GM23338 (cell line): Measurements from ENCODE around the gene OTUD1. TPM values are rescaled to one million over a fixed set of nuclear protein-coding genes. Genes with fewer than 3 reads are reported as not detected.

Experiments used
- ATAC-seq: fragments of 200-7000 bp; cut with Tn5 transposase; 3 replicates; pipeline ENCODE4 v1.9.1; 2020
- DNase-seq: peaks from one replicate; pipeline ENCODE4 v3.0.0-alpha.2; 2015; ENCODE audit warnings: low spot score
- H2AFZ ChIP-seq: fragments of 200-600 bp; sonication (generic); 2 replicates; pipeline ENCODE4 v1.8.0; 2016; ENCODE audit warnings: antibody characterized with exemption, mild to moderate bottlenecking, moderate library complexity
- H3F3A ChIP-seq: fragments of 200-600 bp; sonication (generic); replicated peaks from 2 replicates; pipeline ENCODE4 v1.8.0; 2017; ENCODE audit warnings: antibody characterized with exemption, mixed run types, low read depth
- H3K27ac ChIP-seq: fragments of 200-600 bp; sonication (generic); 2 replicates; pipeline ENCODE4 v1.6.1; 2016; ENCODE audit warnings: low read depth
- H3K27me3 ChIP-seq: fragments of 200-600 bp; sonication (generic); 2 replicates; pipeline ENCODE4 v1.8.0; 2016; ENCODE audit warnings: mild to moderate bottlenecking, mixed run types, moderate library complexity; ENCODE audit not compliant: insufficient read depth
- H3K36me3 ChIP-seq: fragments of 200-600 bp; sonication (generic); 2 replicates; pipeline ENCODE4 v1.8.0; 2016; ENCODE audit warnings: mild to moderate bottlenecking; ENCODE audit not compliant: insufficient read depth
- H3K4me1 ChIP-seq: fragments of 200-600 bp; sonication (generic); 2 replicates; pipeline ENCODE4 v1.8.0; 2016; ENCODE audit warnings: mild to moderate bottlenecking, moderate library complexity; ENCODE audit not compliant: insufficient read depth
- H3K4me2 ChIP-seq: fragments of 200-600 bp; sonication (generic); 2 replicates; pipeline ENCODE4 v1.7.1; 2017; ENCODE audit warnings: mixed run types
- H3K4me3 ChIP-seq: fragments of 200-600 bp; sonication (generic); 2 replicates; pipeline ENCODE4 v1.6.1; 2016; ENCODE audit warnings: mixed run types
- H3K79me2 ChIP-seq: fragments of 200-600 bp; sonication (generic); replicated peaks from 2 replicates; pipeline ENCODE4 v1.8.0; 2017; ENCODE audit warnings: mild to moderate bottlenecking; ENCODE audit not compliant: insufficient read depth
- H3K9me2 ChIP-seq: fragments of 200-600 bp; sonication (generic); 2 replicates; pipeline ENCODE4 v1.8.0; 2017; ENCODE audit not compliant: insufficient read depth
- H4K20me1 ChIP-seq: fragments of 200-600 bp; sonication (generic); replicated peaks from 2 replicates; pipeline ENCODE4 v1.8.0; 2017; ENCODE audit warnings: mild to moderate bottlenecking; ENCODE audit not compliant: insufficient read depth
- H3K27ac Mint-ChIP-seq: 2 replicates; pipeline ENCODE4 v1.8.0; 2020; ENCODE audit warnings: inconsistent platforms, mild to moderate bottlenecking, moderate library complexity, mixed read lengths
- H3K27me3 Mint-ChIP-seq: 3 replicates; pipeline ENCODE4 v1.8.0; 2022; ENCODE audit warnings: low read depth, mild to moderate bottlenecking, moderate library complexity, mixed read lengths, inconsistent platforms; ENCODE audit not compliant: insufficient read depth, poor library complexity
- H3K36me3 Mint-ChIP-seq: 3 replicates; pipeline ENCODE4 v1.8.0; 2021; ENCODE audit warnings: low read depth, mild to moderate bottlenecking, inconsistent platforms, moderate library complexity, mixed read lengths
- H3K4me1 Mint-ChIP-seq: 3 replicates; pipeline ENCODE4 v1.8.0; 2020; ENCODE audit warnings: mild to moderate bottlenecking, inconsistent platforms, mixed read lengths
- H3K4me3 Mint-ChIP-seq: 3 replicates; pipeline ENCODE4 v1.8.0; 2021; ENCODE audit warnings: moderate library complexity, mild to moderate bottlenecking, inconsistent platforms, mixed read lengths
- H3K9me3 Mint-ChIP-seq: 3 replicates; pipeline ENCODE4 v1.8.0; 2020; ENCODE audit warnings: moderate library complexity, mild to moderate bottlenecking, inconsistent platforms, mixed read lengths
- CREB1 ChIP-seq: fragments of 250-450 bp; sonication (Bioruptor Pico); IDR thresholded peaks from 2 replicates; pipeline ENCODE4 v1.5.0; 2020; ENCODE audit warnings: low read depth, mild to moderate bottlenecking, moderate library complexity
- CTCF ChIP-seq, 2 experiments: fragments of 200-600 bp in 1 of 2; sonication (generic) in 1 of 2; conservative IDR thresholded peaks; 2 replicates each; pipeline versions ENCODE4 v1.5.1 to v1.6.1; 2016 to 2017; ENCODE audit warnings: antibody characterized with exemption in 2 of 2, low read depth in 2 of 2, mild to moderate bottlenecking in 2 of 2, moderate library complexity in 1 of 2
- ETS1 ChIP-seq: IDR thresholded peaks from 2 replicates; pipeline ENCODE4 v1.6.1; 2016; ENCODE audit warnings: antibody characterized with exemption
- EZH2 ChIP-seq: fragments of 200-600 bp; sonication (generic); IDR thresholded peaks from one replicate; pipeline ENCODE4 v1.8.0; 2017; ENCODE audit warnings: antibody characterized with exemption, mild to moderate bottlenecking, low read depth; ENCODE audit not compliant: unreplicated experiment
- EZH2phosphoT487 ChIP-seq: fragments of 200-600 bp; sonication (generic); IDR thresholded peaks from one replicate; pipeline ENCODE4 v1.8.1; 2018; ENCODE audit warnings: antibody characterized with exemption; ENCODE audit not compliant: unreplicated experiment
- JUNB ChIP-seq: IDR thresholded peaks from one replicate; pipeline ENCODE4 v1.6.1; 2016; ENCODE audit warnings: antibody characterized with exemption; ENCODE audit not compliant: unreplicated experiment
- NANOG ChIP-seq: IDR thresholded peaks from 2 replicates; pipeline ENCODE4 v1.6.1; 2016; ENCODE audit warnings: antibody characterized with exemption, borderline replicate concordance
- POLR2AphosphoS5 ChIP-seq: IDR thresholded peaks from 2 replicates; pipeline ENCODE4 v1.6.1; 2016; ENCODE audit warnings: antibody characterized with exemption, low read depth
- REST ChIP-seq: IDR thresholded peaks from one replicate; pipeline ENCODE4 v1.6.1; 2018; ENCODE audit warnings: antibody characterized with exemption; ENCODE audit not compliant: unreplicated experiment
- STAT1 ChIP-seq: IDR thresholded peaks from one replicate; pipeline ENCODE4 v1.6.1; 2016; ENCODE audit warnings: antibody characterized with exemption; ENCODE audit not compliant: unreplicated experiment
- ZNF114 ChIP-seq: fragments of 250-450 bp; sonication (Bioruptor Pico); IDR thresholded peaks from 2 replicates; pipeline ENCODE4 v1.5.0; 2020; ENCODE audit warnings: mild to moderate bottlenecking, moderate library complexity
- ZNF331 ChIP-seq: fragments of 250-450 bp; sonication (Bioruptor Pico); IDR thresholded peaks from 2 replicates; pipeline ENCODE4 v1.5.0; 2020; ENCODE audit warnings: low read depth, mild to moderate bottlenecking, moderate library complexity
- ZNF462 ChIP-seq: fragments of 250-450 bp; sonication (Bioruptor Pico); IDR thresholded peaks from 2 replicates; pipeline ENCODE4 v1.5.0; 2020; ENCODE audit warnings: mild to moderate bottlenecking, moderate library complexity
- polyA plus RNA-seq: library from polyadenylated mRNA; unstranded; fragments of >200 nt; fragmentation: Nextera tagmentation; extraction: Ambion mirVana; gene quantifications from 2 replicates; pipeline ENCODE4 v1.2.1, GENCODE V29; 2016
- total RNA-seq: library from RNA; depleted of rRNA; stranded (reverse); fragments of >200 nt; shearing (Covaris generic); gene quantifications from 2 replicates; pipeline ENCODE4 v1.2.3, GENCODE V29; 2014

The OTUD1 gene
- total and polyA plus RNA-seq, 2 experiments from 2014 or later: 2.5 to 8.3 TPM

GRCh38 chr10:23467012-23467411 is 28.1 kb downstream of the OTUD1 start:
- no peaks in the 10 kb centered on the region for H3K36me3 Mint-ChIP-seq
- no peaks in the 10 kb centered on the region; the same call in 2 of the 3 replicates for H3K9me3 Mint-ChIP-seq
- Histone ChIP-seq H3K4me1 (peaks cover 9% of the 10 kb centered on the region; the same call in 1 of the 2 replicates), H3K27me3 (no peaks in the 10 kb centered on the region), H3K4me2 (no peak overlapping the region), H4K20me1 (no peaks in the 10 kb centered on the region), H3K27ac (no peak overlapping the region), H3K9me2 (no peaks in the 10 kb centered on the region), H3F3A (no peaks in the 10 kb centered on the region), H2AFZ (no peak overlapping the region), H3K4me3 (no peak overlapping the region), H3K36me3 (no peaks in the 10 kb centered on the region), H3K79me2 (no peaks in the 10 kb centered on the region)
- H3K27ac Mint-ChIP-seq: no peak overlapping the region
- peaks cover 14% of the 10 kb centered on the region for H3K4me1 Mint-ChIP-seq
- DNase-seq (no peak), ATAC-seq (no peak)
- H3K27me3 Mint-ChIP-seq: peaks cover 2% of the 10 kb centered on the region
- no peak overlapping the region for H3K4me3 Mint-ChIP-seq
- TF ChIP-seq STAT1: no peak
- no peak for TF ChIP-seq JUNB
- no peak for TF ChIP-seq EZH2phosphoT487
- no peak for TF ChIP-seq ZNF462 (CRISPR knock-in tag)
- no peak for TF ChIP-seq CREB1 (CRISPR knock-in tag)
- TF ChIP-seq POLR2AphosphoS5: no peak
- TF ChIP-seq ETS1: no peak
- TF ChIP-seq NANOG: no peak
- no peak for TF ChIP-seq REST
- no peak for TF ChIP-seq CTCF (conservative IDR thresholded peaks at IDR 0.05; ENCODE audit: low read depth in 2 of 2)
- TF ChIP-seq ZNF114: no peak
- TF ChIP-seq ZNF331 (CRISPR knock-in tag): no peak
- TF ChIP-seq EZH2: no peak
